A673 (cell line): ENCODE results near the gene RELN. TPM values are rescaled to one million over a fixed set of nuclear protein-coding genes. Genes with fewer than 3 reads are reported as not detected.

Experiments
- BruUV-seq: library from RNA; stranded (reverse); fragments of 400-500 nt; replicated peaks from 2 replicates; lab custom pipeline; 2021; lab: Mats Ljungman, UMichigan
- CTCF ChIA-PET: fragments of 300-600 bp; sonication (Branson Sonifier 250); formaldehyde crosslinking; loops from one replicate; lab custom pipeline; 2022; ENCODE audit warnings: antibody characterized with exemption; lab: Charles Lee
- POLR2A ChIA-PET: fragments of 300-600 bp; sonication (Branson Sonifier 250); formaldehyde crosslinking; loops from one replicate; lab custom pipeline; 2022; ENCODE audit warnings: antibody characterized with exemption; ENCODE audit not compliant: low non-redundant PET; lab: Charles Lee
- DNase-seq: peaks from one replicate; pipeline ENCODE4 v3.0.0-alpha.2; 2015; ENCODE audit warnings: low spot score
- H3K27ac ChIP-seq: fragments of 200-600 bp; sonication (generic); 2 replicates; pipeline ENCODE4 v1.5.1; 2016; ENCODE audit warnings: mixed run types, low read depth, mild to moderate bottlenecking, mixed read lengths, antibody characterized with exemption, low read length; ENCODE audit not compliant: poor library complexity, severe bottlenecking
- H3K27me3 ChIP-seq: fragments of 200-600 bp; sonication (generic); replicated peaks from 2 replicates; pipeline ENCODE4 v1.6.1; 2017; ENCODE audit warnings: mixed run types, low read depth, mild to moderate bottlenecking, mixed read lengths, antibody characterized with exemption, low read length; ENCODE audit not compliant: insufficient read depth, poor library complexity
- H3K36me3 ChIP-seq: fragments of 200-600 bp; sonication (generic); 2 replicates; pipeline ENCODE4 v1.6.1; 2016; ENCODE audit warnings: mixed run types, mild to moderate bottlenecking, mixed read lengths, antibody characterized with exemption, low read length; ENCODE audit not compliant: insufficient read depth, poor library complexity, severe bottlenecking
- H3K4me1 ChIP-seq: fragments of 200-600 bp; sonication (generic); 2 replicates; pipeline ENCODE4 v1.6.1; 2017; ENCODE audit warnings: mixed run types, mild to moderate bottlenecking, mixed read lengths, antibody characterized with exemption, low read length; ENCODE audit not compliant: insufficient read depth, poor library complexity, severe bottlenecking
- H3K4me3 ChIP-seq: fragments of 200-600 bp; sonication (generic); 2 replicates; pipeline ENCODE4 v1.5.1; 2016; ENCODE audit warnings: low read depth, mixed run types, mild to moderate bottlenecking, mixed read lengths, low read length; ENCODE audit not compliant: poor library complexity, severe bottlenecking
- H3K9me3 ChIP-seq: fragments of 200-600 bp; sonication (generic); 2 replicates; pipeline ENCODE4 v1.6.1; 2016; ENCODE audit warnings: mixed run types, low read depth, mild to moderate bottlenecking, mixed read lengths, antibody characterized with exemption, low read length; ENCODE audit not compliant: poor library complexity, severe bottlenecking
- EZH2 ChIP-seq: fragments of 200-600 bp; sonication (generic); IDR thresholded peaks from 2 replicates; pipeline ENCODE4 v1.6.1; 2017; ENCODE audit warnings: borderline replicate concordance, low read depth, mild to moderate bottlenecking, mixed read lengths, antibody characterized with exemption, low read length; ENCODE audit not compliant: poor library complexity, severe bottlenecking
- intact Hi-C: fragments of 100-400 bp; cut with micrococcal nuclease; formaldehyde crosslinking; loops from one replicate; pipeline ENCODE4 v1.10.0; 2022; ENCODE audit not compliant: unreplicated experiment
- total RNA-seq: library from RNA; stranded (reverse); gene quantifications from 2 replicates; pipeline ENCODE4 v1.2.3, GENCODE V29; 2021
- TF ChIP-seq, protein P1 (sequence below): fragments of 300-800, 200-600 bp; sonication (generic); conservative IDR thresholded peaks from 2 replicates; pipeline ENCODE4 v1.5.1; 2017; ENCODE audit warnings: low read depth, mild to moderate bottlenecking, antibody characterized with exemption, low read length, moderate library complexity, mixed read lengths

The RELN gene
- total RNA-seq, 1 experiment from 2014 or later, result not detected

DNA sequence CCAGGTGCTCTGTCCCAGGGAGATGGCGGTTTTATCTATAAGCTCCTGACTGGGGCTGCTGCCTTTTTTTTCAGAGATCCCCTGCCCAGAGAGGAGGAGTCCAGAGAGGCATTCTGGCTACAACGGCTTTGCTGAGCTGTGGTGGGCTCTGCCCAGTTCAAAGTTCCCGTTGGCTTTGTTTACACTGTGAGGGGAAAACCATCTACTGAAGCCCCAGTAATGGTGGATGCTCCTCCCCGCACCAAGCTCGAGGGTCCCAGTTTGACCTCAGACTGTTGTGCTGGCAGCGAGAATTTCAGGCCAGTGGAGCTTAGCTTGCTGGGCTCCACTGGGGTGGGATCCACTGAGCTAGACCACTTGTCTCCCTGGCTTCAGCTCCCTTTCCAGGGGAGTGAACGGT lies 527.1 kb downstream of the RELN start:
- no TSS peak for BruUV-seq
- TF ChIP-seq EZH2, result no peak
- TF ChIP-seq, protein P1, sequence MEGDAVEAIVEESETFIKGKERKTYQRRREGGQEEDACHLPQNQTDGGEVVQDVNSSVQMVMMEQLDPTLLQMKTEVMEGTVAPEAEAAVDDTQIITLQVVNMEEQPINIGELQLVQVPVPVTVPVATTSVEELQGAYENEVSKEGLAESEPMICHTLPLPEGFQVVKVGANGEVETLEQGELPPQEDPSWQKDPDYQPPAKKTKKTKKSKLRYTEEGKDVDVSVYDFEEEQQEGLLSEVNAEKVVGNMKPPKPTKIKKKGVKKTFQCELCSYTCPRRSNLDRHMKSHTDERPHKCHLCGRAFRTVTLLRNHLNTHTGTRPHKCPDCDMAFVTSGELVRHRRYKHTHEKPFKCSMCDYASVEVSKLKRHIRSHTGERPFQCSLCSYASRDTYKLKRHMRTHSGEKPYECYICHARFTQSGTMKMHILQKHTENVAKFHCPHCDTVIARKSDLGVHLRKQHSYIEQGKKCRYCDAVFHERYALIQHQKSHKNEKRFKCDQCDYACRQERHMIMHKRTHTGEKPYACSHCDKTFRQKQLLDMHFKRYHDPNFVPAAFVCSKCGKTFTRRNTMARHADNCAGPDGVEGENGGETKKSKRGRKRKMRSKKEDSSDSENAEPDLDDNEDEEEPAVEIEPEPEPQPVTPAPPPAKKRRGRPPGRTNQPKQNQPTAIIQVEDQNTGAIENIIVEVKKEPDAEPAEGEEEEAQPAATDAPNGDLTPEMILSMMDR, result no peak
- Histone ChIP-seq H3K4me1 (no peaks in the 10 kb centered on the region), H3K36me3 (no peaks in the 10 kb centered on the region), H3K27ac (no peak overlapping the region), H3K4me3 (no peak overlapping the region), H3K27me3 (peaks cover 50% of the 10 kb centered on the region), H3K9me3 (no peaks in the 10 kb centered on the region)
- intact Hi-C loops, result no loop called here
- DNase-seq, result no peak
- POLR2A ChIA-PET, result no interaction called here
- CTCF ChIA-PET, result no interaction called here

DNA sequence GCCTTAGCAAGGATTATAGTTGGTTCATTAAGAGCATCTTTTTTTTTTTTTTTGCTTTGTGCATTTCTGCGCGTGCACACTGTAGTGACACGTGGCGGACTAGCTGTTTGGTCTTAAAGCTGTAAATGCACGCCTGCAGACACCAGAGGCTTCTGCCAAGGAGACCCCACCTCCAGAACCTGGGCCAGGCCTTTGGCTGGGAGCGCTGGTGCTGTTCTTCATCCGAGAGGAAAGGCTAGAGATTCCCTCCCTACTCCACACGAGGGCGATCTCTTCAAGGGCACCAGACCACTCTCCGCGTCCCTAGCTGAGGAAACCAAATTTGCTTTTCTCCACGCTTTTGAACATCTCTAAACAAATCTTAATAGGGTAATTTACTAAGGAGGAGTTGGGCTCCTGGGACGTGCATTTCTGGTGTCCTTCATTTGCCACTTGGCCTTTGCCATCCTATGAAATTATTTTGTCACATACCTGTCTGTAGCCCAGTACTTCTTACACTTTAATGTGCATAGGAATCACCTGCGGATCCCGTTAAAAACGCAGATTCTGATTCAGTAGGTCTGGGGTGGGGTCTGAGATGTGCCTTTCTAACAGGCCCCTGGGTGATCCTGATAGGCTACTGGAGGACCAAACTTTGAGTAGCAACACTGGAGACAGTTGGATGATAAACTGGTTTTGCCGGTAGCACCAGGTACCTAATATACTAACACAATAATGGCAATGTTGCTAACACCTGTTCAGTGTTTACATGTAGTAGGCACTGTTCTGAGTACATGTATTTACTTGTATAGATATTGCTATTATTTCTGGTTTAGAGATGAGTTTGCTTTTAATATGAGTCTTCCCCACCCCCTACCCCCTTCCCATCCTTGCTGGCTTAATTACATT lies 542.1 kb downstream of the RELN start:
- intact Hi-C loops, result loop anchor here (5.0 kb wide), 1 partner anchor 715 kb away; no protein-coding TSS in a partner anchor

DNA sequence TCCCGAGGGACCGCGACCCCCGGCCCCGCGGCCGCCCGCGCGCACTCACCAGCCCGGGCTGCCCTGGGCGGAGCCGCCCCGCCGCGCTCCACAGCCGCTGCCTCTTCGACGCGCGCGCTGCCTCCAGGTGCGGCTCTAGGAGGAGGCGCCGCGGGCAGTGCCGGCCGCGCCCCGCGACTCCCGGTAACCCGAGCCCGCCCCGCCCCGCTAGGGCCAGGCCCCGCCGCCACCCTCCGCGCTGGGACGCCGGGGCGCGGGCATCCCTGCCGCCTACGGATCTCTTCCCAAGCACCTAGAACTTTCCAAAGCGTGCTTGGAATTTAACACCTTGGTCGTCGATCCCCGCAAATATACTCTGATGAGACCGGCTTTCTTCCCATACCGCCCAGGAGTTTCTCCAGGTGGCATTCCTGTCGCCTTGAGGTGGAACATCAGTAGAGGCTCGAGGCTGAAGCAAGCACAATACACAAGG lies 543.4 kb downstream of the RELN start, which contains the start of gene SLC26A5:
Gene SLC26A5 (minus strand): TSS at position 159 of the 472 bp plus-strand sequence. CDS start 24,693 bp downstream, outside the sequence.
- Histone ChIP-seq H3K27ac (no peak within 1 kb of the TSS), H3K4me1 (no peaks in the 10 kb centered on the region), H3K36me3 (no peaks in the 10 kb centered on the region), H3K9me3 (no peaks in the 10 kb centered on the region), H3K27me3 (peaks cover 72% of the 10 kb centered on the region), H3K4me3 (no peak within 1 kb of the TSS)
- ChIA-PET POLR2A (no interaction called here), CTCF (interaction anchor here (0.7 kb wide), 1 partner anchor 66 kb away, joined by 3 read pairs; no protein-coding TSS in a partner anchor)
- no peak for DNase-seq
- no TSS peak for BruUV-seq
- intact Hi-C loops, result loop anchor here (5.0 kb wide), 1 partner anchor 716 kb away; no protein-coding TSS in a partner anchor
- TF ChIP-seq EZH2, result no peak
- TF ChIP-seq, protein P1, result no peak

More for the DNA sequence above, 542.1 kb downstream of the RELN start:
- Histone ChIP-seq H3K36me3 (no peaks in the 10 kb centered on the region), H3K4me3 (no peak overlapping the region), H3K9me3 (no peaks in the 10 kb centered on the region), H3K27ac (no peak overlapping the region), H3K27me3 (peaks cover 60% of the 10 kb centered on the region), H3K4me1 (no peaks in the 10 kb centered on the region)
- BruUV-seq, result no TSS peak
- TF ChIP-seq EZH2, result no peak
- TF ChIP-seq, protein P1, result peak; percentile 75
- POLR2A ChIA-PET, result no interaction called here
- peak; percentile 75 for DNase-seq
- CTCF ChIA-PET, result interaction anchor here (0.6 to 0.8 kb wide), 2 partner anchors 16 to 38 kb away, joined by 4 read pairs; no protein-coding TSS in a partner anchor
